Activated CD4-positive, CD25-positive, alpha-beta regulatory T cell (primary cell): ENCODE data around the gene VAMP8.
"Not testable (repeated sequence)": the region's sequence is repeated elsewhere in the genome, so short reads cannot be mapped to it uniquely, and the experiment has no call there.

Source experiments
- DNase-seq, 4 experiments: peaks; one replicate each; lab custom pipeline; 2025; lab: John Stamatoyannopoulos, UW

The VAMP8 gene

DNA sequence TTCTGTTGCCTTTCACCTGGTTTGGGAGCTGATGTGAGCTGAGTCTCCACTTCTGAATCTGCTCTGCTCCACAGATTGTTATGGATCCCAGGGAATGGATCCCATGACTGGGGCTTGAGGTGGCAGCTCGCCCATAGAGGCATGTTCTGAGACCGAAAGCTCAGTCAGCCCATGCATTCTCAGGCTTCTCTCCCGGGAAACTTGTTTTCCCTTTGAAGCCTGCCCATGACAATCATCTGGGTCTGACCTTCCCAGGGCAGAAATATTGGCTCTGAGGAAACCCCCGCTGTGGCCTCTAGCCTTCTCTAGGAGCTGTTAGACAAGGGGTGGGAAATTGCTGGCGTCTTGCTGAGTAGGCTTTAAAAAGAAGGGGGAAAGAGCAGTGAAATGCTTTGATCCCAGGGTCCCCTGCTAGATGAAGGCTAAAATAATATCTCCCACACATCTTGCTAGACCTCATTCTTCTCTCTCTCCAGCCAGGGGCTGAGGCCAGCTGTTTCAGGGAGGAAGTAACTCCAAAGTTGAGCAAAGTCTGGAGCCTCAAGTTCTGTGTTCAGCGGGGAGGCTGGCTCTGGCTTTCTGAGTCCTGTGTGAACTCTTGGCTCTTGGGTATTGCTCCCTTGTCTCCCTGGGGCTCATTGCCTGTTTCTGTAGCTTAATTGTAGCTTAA lies 2.0 kb downstream of the VAMP8 start:
- DNase-seq: no peak

DNA sequence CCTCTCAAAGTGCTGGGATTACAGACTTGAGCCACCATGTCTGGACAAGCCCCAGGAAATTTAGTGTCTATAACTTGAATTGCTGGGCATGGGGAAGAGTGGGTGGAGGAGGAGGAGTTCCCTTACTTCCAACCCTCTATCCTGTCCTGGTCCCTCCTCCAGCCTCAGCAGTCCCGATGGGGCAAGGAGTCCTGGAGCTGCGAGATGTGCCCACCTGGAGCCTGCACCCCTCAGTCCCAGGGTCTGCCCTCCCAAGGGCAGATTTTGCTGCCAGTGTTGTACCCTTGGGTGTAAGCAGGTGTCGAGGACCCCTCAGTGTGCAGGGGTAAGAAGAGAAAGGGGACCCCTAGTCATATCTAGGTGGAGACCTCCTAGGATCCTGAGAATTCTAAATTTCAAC lies 2.8 kb downstream of the VAMP8 start:
- DNase-seq: no peak

DNA sequence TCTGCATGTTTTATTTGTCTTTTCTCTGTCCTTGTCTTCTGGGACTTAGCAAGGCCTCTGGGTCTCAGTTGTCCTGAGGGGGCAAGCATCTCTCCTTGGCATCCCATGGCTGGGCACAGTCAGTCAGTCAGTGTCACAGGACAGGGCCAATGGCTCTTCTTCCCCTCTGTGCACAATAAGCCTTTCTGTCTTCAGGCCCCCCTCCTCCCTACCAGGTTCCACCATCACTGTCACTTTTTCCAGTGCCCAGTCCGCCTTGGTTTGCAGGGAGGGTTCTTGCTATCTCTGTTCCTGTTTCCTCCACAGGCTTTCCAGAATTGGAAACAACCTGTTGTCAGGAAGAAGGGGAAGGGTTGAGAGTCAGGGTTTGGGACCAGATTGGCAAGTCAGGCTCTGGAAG lies 5.1 kb downstream of the VAMP8 start:
- DNase-seq: no peak

DNA sequence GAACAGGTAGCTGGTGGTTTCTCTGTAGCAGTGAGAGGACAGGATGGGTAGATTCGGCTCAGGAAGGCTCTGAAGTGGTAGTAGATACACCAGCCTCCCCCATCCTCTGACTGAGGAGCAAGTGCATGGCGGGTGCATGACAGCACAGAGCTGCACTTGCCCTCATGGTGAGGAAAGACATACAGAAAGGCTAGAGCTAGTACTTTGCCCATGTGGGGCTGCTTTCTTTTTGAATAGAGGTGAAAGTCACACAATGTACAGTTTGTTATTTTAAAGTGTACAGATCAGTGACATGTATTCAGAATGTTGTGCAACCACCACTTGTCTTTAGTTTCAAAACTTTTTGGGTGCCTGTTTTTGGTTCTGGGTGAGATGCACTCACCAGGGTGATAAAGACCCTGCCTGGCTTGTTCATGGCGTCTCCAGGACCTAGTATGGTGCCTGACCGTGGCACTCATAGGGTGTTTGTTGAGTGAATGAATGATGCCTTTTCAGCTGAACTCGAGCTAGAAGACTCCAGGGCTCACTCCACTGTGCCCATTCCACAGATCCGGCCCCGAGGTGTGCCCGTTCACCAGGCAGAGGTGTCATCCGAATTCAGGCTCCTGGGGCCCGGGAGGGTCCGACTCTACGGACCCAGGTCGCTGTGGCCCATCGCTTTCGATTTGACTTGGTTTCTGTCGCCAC lies 6.4 kb downstream of the VAMP8 start:
- DNase-seq: peak in 2 of 4 experiments; percentile 11 to 24

DNA sequence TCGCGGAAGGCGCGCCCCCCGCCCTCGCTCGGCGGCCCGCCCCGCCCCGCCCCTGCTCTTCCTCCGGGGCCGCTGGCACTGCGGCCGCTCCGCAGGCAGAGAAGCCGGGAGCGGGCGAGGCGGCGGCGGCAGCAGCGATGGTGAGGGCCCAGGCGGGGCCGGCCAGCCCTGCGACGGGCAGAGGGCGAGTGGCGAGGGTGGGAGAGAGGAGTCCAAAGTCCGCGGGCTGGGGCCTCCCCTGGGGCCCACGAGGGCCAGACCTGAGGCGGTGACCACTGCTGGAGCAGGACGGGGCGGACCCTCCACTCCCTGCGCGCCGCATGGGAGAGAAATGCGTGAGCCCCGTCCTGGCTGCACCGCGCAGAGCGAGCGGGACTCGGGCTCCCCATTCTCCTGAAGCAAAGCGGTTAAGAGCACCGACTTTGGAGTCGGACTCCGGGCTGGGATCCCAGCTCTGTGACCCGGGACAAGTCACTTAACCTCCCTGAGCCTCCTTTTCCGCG lies 7.0 kb downstream of the VAMP8 start, which contains the start of gene VAMP5:
VAMP5 (plus strand) TSS at position 78 of the 503 bp plus-strand sequence; CDS start at position 138, 60 bp downstream.
- DNase-seq: peak in 2 of 4 experiments; percentile 19 to 30

DNA sequence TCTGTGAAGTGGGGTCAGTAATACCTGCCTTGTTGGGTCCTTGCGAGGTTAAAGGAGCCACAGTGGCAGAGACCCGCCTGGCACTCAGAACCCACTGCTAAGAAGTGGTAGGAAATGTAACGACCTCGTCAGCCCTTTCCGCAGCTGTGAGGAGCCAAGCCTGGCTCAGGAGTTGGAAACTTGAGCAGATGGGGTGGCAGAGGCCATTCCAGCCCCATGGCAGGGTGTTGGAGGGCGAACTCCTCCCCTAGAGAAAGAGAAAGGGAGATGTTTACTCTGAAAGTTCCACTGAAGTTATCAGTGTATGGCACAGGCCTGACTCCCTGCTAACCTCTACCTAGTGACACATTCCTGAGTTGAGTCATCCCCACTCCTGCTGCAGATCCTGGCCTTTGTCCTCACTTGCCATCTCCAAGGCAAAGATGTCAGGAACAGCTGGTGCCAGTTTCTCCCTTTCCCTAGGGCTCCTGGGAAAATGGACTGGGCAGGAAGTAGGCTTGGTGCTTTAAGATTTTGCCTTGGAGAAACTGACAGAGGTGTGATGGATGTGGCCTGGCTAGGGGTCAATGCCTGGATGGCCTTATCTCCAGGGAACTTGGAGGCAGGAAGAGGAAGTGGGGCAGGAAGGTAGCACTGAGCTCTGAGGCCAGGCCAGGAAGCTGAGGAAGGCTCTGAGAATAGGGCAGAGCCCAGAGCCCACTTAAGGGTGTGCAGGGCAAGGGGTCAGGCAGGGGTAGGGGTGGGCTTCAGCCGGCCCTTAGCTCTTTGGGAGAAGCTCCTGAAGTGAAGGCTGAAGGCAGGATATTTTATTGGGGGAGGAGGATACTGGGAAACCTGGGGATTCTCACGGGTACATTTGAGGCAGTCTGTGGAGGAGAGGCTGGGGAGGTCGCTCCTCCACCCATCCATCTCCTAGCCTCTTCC lies 7.7 kb downstream of the VAMP8 start:
- DNase-seq: no peak

DNA sequence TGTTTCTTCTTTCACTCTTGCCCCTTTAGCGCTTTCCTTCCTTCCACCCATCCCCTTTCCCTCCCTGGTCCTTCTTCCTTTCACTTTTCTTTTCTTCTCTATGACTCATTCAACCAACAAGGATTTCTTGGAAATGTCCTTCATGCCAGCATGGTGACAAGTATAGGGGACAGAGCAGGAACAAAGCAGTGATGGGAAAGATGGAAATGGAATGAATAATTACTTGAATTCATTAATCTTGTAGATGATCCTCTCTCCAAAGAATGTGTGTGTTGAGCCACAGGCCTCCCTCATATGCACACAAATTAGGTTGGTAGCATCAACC lies 8.4 kb downstream of the VAMP8 start:
- no peak for DNase-seq

DNA sequence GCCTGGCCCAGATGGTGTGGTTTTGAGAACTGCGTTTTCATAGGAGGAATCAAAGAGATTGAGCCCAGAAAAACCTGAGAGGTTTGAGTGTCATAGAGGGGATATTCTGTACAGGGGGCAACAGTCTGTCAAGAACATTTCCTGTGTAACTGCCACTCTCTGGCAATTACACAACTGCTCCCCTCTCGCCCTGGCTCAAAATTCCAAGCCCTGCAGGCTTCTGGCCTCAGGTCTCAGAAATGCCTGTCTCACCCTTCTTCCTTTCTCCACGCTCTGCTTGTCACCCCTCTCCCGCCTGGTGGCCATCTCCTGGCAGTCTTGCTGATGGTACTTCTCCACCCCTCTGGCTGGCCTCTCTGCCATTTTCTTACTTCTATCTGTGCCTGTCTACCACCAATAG lies 10.8 kb downstream of the VAMP8 start:
- no peak for DNase-seq

DNA sequence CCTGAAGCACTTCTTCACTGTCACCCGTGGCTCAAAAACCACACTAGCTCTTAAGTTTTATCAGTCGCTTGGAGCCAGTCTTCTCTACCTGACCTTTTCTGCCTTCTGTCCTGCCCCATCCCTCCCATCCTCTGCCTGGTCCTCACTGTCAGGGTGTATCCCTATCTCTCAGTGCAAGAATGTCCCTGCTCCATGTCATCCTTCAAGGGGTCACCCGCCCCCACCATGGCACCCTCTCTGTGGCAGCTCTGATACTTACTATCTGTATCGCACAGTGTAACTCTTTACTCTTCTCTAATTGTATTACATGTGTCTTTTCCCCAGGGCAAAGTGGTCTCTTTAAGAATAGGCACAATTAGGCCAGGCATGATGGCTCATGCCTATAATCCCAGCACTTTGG lies 11.3 kb downstream of the VAMP8 start:
- no peak for DNase-seq

DNA sequence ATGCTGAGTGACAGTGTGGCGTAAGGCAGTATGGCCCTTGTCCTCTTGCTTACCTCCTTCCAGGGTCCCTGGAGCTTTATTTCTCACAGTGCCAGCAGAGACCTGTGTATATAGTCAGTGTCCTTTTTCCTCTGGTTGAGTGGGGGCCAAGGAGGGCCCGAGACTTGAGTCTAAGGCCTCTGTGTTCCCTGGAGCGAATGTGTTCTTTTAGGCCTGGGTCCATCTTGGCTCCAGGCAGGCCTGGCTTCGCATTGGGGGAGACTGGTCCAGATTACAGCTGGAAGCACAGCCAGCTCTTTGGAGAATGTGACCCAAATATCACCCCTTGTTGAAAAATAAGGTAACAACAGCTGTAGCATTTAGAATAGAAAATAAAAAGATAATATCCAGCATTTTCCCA lies 11.8 kb downstream of the VAMP8 start:
- DNase-seq: no peak

DNA sequence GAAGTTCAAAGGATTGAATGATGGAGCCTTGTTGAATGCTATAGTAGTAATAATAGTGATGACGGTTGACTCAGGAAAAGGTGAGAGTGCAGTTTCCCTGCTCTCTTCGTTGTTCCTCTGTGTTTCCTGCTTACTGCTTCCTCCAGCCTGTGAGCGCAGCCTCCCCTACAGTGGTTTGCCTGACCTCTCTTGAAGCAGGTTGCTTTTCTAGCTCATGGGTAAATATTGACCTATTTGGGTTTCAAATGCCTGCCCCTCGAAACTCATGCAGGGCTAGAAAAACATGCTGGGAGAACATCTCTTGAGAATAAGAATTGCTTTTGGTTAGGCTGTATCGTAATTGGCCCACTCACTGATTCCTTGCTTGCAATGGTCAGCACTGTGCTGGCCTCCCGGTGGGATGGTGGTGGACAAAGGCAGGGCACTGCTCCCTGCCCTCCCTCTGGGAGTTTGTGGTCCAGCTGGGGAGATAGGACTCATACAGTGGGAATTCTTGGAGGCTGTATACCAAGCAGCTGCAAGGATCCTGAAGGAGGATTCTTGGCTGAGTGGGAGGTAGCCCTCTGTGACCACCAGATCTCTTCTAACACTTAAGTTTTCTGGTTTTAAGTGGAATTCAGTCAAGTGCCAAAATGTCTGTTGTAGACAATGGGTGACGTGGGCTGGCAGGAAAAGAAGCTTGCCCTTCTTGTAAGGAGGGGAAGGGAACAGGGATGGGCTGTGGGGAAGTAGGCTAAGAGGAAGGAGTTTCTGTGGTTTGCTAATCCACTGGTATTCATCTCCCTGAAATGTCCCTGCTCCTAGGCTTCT lies 12.8 kb downstream of the VAMP8 start:
- no peak for DNase-seq

DNA sequence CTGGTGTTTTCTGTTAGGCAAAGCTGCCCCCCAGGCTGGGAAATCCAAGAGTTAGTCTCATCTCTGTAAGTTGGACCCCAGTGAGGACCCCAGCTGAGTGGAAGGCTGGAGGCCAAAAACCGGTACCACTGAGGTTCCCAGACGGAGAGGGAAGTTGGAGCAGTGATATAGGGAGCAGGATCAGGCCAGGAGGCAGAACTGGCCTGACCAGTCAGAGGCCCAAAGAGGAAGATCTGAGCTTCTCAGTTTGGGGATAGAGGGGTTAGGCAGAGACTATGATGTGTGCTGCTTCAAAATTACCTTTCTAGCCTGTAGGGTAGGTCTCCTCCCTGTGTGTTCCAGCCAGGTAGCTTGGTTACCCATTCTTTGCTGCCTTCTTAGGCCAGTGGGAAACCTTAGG lies 13.6 kb downstream of the VAMP8 start:
- DNase-seq: no peak

DNA sequence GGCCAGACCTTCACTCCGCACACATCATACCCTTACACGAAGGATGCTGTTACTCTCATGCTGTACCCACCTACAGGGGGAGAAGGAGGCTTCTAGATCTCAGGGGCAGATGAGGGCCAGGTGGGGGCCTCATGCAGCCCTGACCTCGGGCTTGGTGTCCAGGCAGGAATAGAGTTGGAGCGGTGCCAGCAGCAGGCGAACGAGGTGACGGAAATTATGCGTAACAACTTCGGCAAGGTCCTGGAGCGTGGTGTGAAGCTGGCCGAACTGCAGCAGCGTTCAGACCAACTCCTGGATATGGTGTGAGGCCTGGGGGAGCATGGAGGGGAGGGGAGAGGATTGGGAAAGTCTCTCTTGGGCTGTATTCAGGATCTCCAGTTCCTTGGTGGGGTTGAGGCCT lies 14.2 kb downstream of the VAMP8 start:
- no peak for DNase-seq

DNA sequence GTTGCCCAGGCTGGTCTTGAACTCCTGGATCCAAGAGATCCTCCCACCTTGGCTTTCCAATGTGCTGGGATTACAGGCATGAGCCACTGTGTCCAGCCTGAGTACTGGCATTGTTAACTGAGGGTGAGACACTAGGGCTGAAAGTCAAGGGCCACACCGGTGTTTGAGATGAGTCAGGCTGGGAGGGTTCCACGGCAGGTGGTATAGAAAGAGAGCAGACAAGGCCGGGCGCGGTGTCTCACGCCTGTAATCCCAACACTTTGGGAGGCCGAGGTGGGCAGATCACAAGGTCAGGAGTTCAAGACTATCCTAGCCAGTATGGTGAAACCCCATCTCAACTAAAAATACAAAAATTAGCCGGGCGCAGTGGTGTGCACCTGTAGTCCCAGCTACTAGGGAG lies 14.9 kb downstream of the VAMP8 start:
- not testable (repeated sequence) for DNase-seq

DNA sequence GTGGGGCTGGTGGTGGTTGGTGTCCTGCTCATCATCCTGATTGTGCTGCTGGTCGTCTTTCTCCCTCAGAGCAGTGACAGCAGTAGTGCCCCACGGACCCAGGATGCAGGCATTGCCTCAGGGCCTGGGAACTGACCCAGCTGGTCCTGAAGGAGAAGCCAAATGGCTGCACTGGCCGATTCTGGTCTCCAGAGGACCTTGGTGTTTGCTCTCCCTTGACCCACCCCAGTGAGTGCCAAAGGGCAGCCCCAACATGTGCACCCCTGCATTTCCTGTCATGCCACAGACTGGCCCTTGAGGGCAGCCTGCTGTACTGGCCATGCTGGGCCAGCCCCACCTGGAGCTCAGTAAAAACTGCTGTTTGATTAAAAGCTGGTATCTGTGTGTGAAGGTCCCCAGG lies 15.6 kb downstream of the VAMP8 start:
- no peak for DNase-seq

DNA sequence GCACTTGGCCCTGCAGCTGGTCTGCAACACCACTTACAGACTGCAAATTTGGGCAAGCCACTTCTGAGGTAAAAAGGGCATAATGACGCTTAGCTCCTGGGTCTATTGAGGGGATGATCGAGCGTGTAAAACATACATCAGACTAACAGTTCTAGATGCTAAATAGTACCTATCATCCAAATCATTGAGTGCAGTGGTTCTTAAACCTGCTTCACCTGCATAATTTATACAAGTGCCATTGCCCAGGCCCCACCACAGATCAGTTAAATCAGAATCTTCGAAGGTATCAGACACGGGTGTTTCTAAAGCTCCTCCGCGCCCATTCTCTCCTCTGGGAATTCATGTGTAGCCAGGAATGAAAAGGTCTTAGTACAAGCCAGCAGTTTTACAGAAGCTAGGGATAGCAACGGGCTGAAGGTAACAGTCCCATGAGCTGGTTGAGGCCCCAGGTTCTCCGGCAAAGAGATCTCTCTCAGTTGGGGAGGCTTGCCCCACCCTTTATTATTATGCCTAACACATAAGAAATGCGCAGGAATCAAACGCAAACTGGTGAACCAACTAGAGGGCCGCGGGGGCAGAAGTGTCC lies 17.4 kb downstream of the VAMP8 start:
- DNase-seq: no peak

DNA sequence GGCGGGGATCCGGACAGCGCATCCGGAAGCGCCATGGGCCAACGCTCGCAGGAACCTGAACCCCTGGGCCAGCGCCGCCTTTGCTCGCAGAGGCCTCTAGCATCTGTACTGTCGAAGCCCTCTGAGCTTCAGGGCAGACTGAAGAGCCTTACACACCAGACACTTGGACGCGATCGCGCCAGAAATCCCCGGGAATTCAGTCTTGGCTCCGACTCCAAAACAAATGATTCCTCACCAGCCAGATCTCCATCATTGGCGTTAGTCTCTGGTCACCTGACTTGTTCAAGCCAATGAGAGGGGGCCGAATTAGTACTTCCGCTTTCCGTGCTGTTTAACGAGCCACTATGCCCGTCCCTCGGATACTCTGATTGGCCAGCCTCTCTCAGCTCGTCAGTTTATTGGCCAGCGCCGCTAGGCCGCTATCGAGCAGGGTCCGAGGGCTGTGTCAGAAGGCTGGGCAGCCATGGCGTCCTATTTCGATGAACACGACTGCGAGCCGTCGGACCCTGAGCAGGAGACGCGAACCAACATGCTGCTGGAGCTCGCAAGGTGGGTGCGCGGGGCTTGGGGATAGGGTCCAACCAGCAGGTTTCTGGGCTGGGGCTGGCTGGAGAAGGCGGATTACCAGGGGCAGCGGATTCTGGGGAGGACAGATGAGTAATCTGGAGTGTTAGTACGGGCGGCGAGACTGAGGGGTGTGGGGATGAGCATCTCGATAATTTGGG lies 18.1 kb downstream of the VAMP8 start, which contains the start of gene RNF181:
RNF181 (plus strand) TSS at position 445 of the 725 bp plus-strand sequence; CDS start at position 464, 19 bp downstream.
- peak; percentile 74 to 79 (median 76) for DNase-seq

DNA sequence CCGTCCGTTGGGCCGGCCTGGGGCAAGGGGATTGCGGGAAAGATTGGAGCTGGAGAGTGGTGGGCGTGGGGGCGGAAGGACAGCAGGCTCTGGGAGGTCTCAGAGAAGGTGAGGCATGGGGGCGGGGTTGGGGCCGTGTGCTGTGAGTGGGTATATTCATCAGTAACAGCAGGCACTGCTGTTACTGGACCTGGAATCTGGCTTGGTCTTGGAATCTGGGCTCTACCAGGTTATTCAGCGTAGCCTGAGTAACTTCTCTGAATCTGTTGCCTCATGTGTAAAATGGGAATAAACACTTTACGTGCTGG lies 18.6 kb downstream of the VAMP8 start:
- DNase-seq: peak in 1 of 4 experiments; percentile 41

DNA sequence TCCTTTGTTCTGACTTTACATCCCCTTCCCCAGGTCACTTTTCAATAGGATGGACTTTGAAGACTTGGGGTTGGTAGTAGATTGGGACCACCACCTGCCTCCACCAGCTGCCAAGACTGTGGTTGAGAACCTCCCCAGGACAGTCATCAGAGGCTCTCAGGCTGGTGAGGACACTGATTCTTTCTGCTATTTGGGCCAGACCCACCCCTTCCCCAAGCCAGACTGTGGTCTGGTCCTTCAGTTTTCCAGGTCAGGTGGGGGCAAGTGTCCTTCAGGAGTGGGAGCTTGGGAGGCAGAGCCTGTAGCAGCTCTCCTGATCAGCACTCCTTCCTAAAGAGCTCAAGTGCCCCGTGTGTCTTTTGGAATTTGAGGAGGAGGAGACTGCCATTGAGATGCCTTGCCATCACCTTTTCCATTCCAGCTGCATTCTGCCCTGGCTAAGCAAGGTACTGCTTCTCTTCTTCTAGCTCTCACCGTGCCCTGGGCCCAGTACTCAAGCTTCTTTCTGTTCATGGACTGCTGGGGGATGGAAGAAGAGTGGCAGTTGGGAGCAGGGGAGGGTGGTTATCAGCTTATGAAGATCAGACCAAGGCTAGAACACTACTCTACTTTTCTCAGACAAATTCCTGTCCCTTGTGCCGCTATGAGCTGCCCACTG lies 19.2 kb downstream of the VAMP8 start:
- DNase-seq: no peak

DNA sequence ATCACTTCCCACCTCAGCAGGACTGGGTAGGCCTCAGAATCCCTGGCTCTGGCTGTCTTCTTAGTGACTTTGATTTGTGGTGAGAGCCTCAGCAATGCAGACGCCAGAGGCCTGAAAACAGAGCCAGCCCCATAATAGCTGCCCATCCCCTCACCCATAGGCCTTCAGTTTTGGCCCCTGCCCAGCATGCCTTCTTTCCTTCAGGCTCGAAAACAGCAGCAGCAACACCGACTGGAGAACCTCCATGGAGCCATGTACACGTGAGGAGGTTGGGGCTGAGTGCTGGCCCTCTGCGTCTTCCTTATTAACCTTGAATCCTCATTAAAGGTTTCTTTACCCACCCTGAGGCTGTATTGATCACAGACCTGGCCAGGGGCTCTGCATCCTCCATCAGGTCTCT lies 19.9 kb downstream of the VAMP8 start:
- DNase-seq: no peak
